Stimulated activated CD4-positive, alpha-beta T cell treated with anti-CD3 and anti-CD28 coated beads, TNF-alpha, amount 100 ng/mL, for 4 hours (primary cell): ENCODE measurements around the gene NATD1.
A peak's percentile ranks its signal among the peaks of the same experiment; 100 is the strongest.

Source experiments
- DNase-seq, 3 experiments: peaks; one replicate each; pipeline ENCODE4 v3.0.0-alpha.2; 2020; ENCODE audit warnings: low read depth in 3 of 3

Gene NATD1

GRCh38 chr17:21289902-21290571, 36.8 kb upstream of the NATD1 start:
- DNase-seq = no peak

- no peak for DNase-seq
Observed at GRCh38 chr17:21289175-21289901, 36.1 kb upstream of the NATD1 start.

GRCh38 chr17:21288571-21289017, 35.4 kb upstream of the NATD1 start:
- no peak for DNase-seq

GRCh38 chr17:21287703-21288449, 34.7 kb upstream of the NATD1 start:
- DNase-seq = peak; percentile 88 to 96 (median 96)

GRCh38 chr17:21286909-21287702, 33.9 kb upstream of the NATD1 start:
- DNase-seq = peak in 1 of 3 experiments; percentile 30

GRCh38 chr17:21286066-21286770, 33.0 kb upstream of the NATD1 start:
- DNase-seq = no peak

GRCh38 chr17:21285164-21286065, 32.2 kb upstream of the NATD1 start:
- no peak for DNase-seq

- peak; percentile 95 to 96 (median 96) for DNase-seq
Observed at GRCh38 chr17:21284319-21285163, 31.3 kb upstream of the NATD1 start, which contains the start of gene MAP2K3. Gene MAP2K3 (plus strand): TSS chr17:21284711. CDS start chr17:21284921, 210 bp downstream.

GRCh38 chr17:21283482-21284318, 30.5 kb upstream of the NATD1 start:
- DNase-seq = no peak

GRCh38 chr17:21282850-21283249, 29.6 kb upstream of the NATD1 start:
- DNase-seq = no peak

- DNase-seq = no peak
Observed at GRCh38 chr17:21282231-21282630, 29.0 kb upstream of the NATD1 start.

- DNase-seq = peak; percentile 80 to 93 (median 87)
Observed at GRCh38 chr17:21280081-21280518, 26.9 kb upstream of the NATD1 start.

- no peak for DNase-seq
Observed at GRCh38 chr17:21279582-21279981, 26.4 kb upstream of the NATD1 start.

GRCh38 chr17:21279198-21279535, 26.0 kb upstream of the NATD1 start:
- DNase-seq = no peak

- DNase-seq = no peak
Observed at GRCh38 chr17:21278450-21279197, 25.4 kb upstream of the NATD1 start.

GRCh38 chr17:21277332-21277731, 24.1 kb upstream of the NATD1 start:
- DNase-seq = no peak

GRCh38 chr17:21276264-21276588, 23.0 kb upstream of the NATD1 start:
- no peak for DNase-seq
